Body of pancreas (tissue), 4 donors: Measurements from ENCODE around the gene ZNF597.

Experiments
- CTCF ChIP-seq, 7 experiments: fragments of 450-650 bp in 4 of 7; fragments of 200-600 bp in 3 of 7; sonication (generic) in 3 of 7; IDR thresholded peaks; one replicate each; pipeline ENCODE4 v1.5.1; 2016 to 2019; ENCODE audit warnings: antibody characterized with exemption in 7 of 7
- POLR2A ChIP-seq, 3 donors: fragments of 450-650 bp; IDR thresholded peaks; one replicate each; pipeline ENCODE4 v1.6.1; 2016; ENCODE audit warnings: antibody characterized with exemption in 3 of 3, mild to moderate bottlenecking in 2 of 3

DNA sequence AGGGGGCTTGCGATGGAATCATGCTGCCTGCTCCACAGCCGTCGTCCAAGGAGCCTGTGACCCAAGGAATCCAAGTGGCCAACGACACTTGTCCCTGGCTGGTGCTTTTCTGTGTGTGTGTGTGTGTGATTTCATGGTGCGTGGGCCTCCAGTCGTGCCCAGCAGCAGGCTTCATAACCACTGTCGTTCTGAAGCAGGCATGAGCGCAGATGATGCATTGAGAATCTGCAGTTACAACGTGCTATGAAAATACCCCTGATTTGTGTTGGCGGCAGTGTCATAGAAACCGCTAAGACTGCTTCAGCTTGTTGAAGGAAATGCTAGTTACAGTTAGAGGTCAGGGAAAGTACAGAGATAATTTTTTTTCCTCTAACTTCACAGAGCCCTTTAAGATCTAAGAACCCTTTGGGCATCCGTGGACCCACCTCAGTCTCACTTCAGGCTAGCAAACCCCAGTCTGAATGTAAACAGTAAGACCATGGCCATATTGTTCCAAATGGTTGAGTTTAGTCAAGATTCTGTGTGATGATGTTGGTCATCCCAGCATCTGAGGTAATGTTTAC lies 36.4 kb upstream of the ZNF597 start:
- no peak for TF ChIP-seq CTCF (IDR thresholded peaks at IDR 0.05)
- TF ChIP-seq POLR2A (IDR thresholded peaks at IDR 0.05) = no peak
